HG03039 (cell line): ENCODE measurements around the gene TSR1.

Source experiments
- ATAC-seq: cut with Tn5 transposase; IDR thresholded peaks from one replicate; pipeline ENCODE4 v1.9.1; 2021; ENCODE audit warnings: mild to moderate bottlenecking, moderate library complexity; ENCODE audit not compliant: unreplicated experiment

The TSR1 gene

DNA sequence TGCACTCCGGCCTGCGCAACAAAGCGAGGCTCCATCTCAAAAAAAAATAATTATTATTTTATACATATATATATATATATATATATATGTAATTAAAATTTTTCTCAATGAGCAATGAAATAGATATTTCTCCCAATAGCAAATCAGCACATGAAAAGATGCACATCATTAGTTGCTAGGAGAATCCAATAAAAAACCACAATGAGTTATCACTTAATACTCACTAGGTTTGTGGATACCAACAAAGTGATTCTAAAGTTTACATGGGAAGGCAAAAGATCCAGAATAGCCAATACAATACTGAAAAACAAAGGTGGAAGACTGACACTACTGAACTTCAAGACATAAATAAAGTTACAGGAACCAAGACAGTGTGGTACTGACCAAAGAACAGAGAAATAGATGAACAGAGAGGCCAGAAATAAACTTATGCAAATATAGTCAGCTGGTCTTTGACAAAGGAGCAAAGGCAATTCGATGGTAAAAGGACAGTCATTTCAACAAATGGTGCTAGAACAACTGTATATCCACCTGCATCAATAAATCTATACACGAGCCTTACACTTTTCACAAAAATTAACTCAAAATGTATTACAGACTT is 46.3 kb downstream of the TSR1 start:
- ATAC-seq: no peak

DNA sequence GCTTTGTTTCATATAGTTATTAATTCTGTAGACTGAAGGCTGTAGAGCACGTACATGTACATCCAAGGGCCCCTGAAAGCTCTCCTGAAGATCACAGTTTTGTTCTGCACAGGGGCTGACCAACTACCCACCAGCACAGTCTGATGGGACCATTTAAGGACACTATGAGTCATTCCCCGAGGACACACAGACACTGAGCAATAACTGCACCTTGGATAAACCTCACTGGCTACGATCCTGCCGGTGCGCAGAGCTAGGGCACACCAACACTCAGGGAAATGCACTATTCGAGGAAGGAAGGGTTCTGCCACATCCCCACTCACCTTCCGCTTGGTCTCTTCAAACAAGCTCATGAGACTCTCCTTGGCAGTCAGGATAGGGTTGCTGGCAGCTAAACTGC is 53.0 kb downstream of the TSR1 start:
- ATAC-seq: no peak

DNA sequence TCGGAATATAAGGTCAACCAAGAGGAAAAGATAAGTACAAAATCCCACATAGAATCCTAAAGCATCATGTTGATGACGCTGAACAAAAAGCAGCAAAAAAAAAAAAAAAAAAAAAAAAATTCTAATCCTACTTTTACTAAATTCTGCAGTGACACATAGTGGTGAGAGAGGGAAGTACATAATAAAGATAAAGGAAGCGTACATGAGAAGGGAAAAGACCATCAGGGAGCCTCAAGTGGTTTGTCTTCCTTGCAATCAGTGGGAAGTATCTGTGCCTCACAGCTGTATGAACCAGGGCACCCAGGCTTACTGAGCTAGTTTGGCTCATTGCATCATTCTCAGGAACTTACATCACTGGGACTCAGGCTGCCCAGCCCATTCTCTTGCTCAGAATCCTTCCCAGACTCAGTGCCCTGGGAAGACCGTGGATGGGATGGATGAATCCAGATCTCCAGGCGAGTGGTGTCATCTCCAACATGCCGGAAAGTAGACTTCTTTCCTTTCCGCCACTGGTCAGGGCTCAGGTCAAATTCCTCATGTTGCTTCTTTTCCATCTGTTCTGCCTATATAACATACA is 53.9 kb downstream of the TSR1 start:
- no peak for ATAC-seq

DNA sequence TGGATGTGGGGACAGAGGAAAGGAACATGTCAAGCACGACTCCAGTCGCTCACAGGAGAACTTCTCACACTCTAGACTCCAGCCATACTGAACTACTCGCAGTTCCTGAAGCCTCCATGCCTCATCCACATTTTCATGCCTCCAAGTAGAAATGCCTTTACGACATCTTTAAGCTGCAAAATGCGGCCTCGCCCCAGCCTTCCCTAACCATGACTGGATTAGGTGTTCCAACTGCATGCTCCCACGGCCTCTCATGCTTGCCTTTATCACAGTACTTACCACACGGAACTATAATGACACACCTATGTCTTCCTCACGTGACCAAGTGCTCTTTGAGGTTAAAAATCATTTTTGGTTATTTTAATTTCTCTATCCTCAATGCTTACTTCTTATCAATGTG is 56.5 kb downstream of the TSR1 start:
- ATAC-seq: no peak

DNA sequence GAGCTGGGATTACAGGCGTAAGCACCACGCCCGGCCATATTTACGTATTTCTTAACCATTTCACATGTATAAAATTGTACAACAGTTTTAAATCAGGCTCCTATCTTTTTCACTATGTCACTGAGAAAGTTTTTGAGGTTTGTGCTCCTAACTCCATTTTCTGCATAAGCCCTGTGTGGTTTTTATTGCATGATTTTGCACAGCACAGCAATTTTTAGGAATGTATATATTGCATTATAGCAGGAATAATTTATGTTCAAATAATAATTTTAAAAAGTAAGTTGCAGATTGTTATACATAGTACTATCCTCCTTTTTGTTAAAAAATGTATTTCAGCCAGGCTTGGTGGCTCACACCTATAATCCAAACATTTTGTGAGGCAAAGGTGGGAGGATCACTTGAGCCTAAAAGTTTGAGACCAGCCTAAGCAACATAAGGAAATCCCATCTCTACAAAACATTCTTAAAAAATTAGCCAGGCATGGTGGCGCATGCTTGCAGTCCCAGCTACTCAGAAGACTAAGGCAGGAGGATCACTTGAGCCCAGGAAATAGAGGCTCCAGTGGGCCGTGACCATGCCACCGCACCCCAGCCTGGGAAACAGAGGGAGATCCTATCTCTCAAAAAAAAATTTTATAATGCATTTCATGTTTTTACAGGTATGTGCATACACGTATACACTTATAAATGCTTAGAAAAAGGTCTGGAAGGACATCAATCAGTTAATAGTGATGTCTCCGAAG is 58.7 kb downstream of the TSR1 start:
- ATAC-seq: no peak

DNA sequence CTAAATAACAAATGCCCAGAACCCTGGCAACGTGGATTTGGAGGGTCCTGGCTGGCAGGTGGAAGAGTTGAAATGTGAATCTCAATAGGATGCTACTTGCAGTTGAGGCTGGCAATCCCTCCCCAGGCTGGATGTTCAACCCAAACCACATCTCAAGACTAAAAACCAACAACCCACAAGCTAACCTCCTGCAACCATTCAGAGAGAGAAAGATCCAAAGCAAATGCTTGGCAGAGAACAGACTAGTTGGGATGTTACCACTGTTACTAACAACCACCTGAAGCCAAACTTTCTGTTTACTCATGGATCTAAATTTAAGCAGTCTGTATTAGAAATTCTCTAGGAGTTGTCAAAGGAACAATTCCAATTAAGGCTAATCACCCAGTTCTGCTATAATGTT is 60.5 kb downstream of the TSR1 start:
- ATAC-seq: no peak

DNA sequence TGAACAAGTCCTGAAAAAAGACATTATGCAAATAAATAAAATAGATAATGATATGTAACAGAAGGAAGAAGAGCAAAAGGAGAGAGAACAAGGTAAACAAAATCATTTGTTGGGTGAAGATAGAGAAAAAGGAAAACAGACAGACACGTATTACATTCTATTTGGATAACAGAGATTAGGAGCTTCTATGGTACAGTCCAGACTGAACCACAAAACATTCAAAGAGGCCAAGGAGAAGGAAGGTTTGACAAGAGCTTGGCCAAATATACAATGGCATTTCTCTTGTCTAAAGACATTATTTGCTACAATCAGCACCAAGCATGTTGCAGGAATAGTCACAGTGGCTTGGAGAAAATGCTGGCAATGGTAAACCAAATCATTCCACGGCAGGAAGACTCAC is 61.8 kb downstream of the TSR1 start:
- no peak for ATAC-seq
